Activated T-helper 2 cell treated with anti-CD3 and anti-CD28 coated beads, Interferon-gamma antibody, Interleukin-2, Interleukin-4, amounts not matched to agents 10 μg/mL and 5 μg/mL and 100 μg/mL, durations not matched to agents 14 hours and 24 hours and 36 hours (primary cell): ENCODE results near the gene CTNNBL1. TPM values are rescaled to one million over a fixed set of nuclear protein-coding genes. Genes with fewer than 3 reads are reported as not detected.
"Not testable (repeated sequence)": the region's sequence is repeated elsewhere in the genome, so short reads cannot be mapped to it uniquely, and the experiment has no call there.

ENCODE experiments used
- DNase-seq: peaks from one replicate; pipeline ENCODE4 v3.0.0; 2021; ENCODE audit warnings: low spot score
- H3K27ac Mint-ChIP-seq: one replicate; pipeline ENCODE4 v1.8.0; 2021; ENCODE audit warnings: mixed read lengths
- H3K27me3 Mint-ChIP-seq: one replicate; pipeline ENCODE4 v1.8.0; 2021; ENCODE audit warnings: low read depth, mixed read lengths
- H3K36me3 Mint-ChIP-seq: one replicate; pipeline ENCODE4 v1.8.0; 2021; ENCODE audit warnings: low read depth, mixed read lengths
- H3K4me1 Mint-ChIP-seq: one replicate; pipeline ENCODE4 v1.8.0; 2021; ENCODE audit warnings: low read depth, mixed read lengths
- H3K4me3 Mint-ChIP-seq: one replicate; pipeline ENCODE4 v1.8.0; 2021; ENCODE audit warnings: low read depth, mild to moderate bottlenecking, moderate library complexity, mixed read lengths
- H3K9me3 Mint-ChIP-seq: one replicate; pipeline ENCODE4 v1.8.0; 2021; ENCODE audit warnings: mixed read lengths
- intact Hi-C: fragments of 100-400 bp; cut with micrococcal nuclease; formaldehyde crosslinking; loops from one replicate; pipeline ENCODE4 v1.15.1; 2023
- total RNA-seq: library from RNA; stranded (reverse); gene quantifications from 2 replicates; pipeline ENCODE4 v1.2.3, GENCODE V29; 2022

The CTNNBL1 gene
- total RNA-seq, 1 donor from 2014 or later: 108 TPM

GRCh38 chr20:37668166-37668565, 25.7 kb upstream of the CTNNBL1 start:
- DNase-seq: no peak
- H3K4me3 Mint-ChIP-seq: no peak overlapping the region
- peaks cover 7% of the 10 kb centered on the region for H3K9me3 Mint-ChIP-seq
- no peaks in the 10 kb centered on the region for H3K36me3 Mint-ChIP-seq
- H3K4me1 Mint-ChIP-seq: peaks cover 4% of the 10 kb centered on the region
- H3K27ac Mint-ChIP-seq: no peak overlapping the region
- intact Hi-C loops: no loop called here
- H3K27me3 Mint-ChIP-seq: peaks cover 7% of the 10 kb centered on the region

- Mint-ChIP-seq H3K4me1 (peaks cover 4% of the 10 kb centered on the region), H3K4me3 (no peak overlapping the region), H3K27me3 (peaks cover 12% of the 10 kb centered on the region), H3K27ac (no peak overlapping the region), H3K36me3 (no peaks in the 10 kb centered on the region), H3K9me3 (peaks cover 7% of the 10 kb centered on the region)
- no peak for DNase-seq
- intact Hi-C loops: no loop called here
Measured at GRCh38 chr20:37669062-37669772, 24.6 kb upstream of the CTNNBL1 start.

- Mint-ChIP-seq H3K4me1 (peaks cover 4% of the 10 kb centered on the region), H3K9me3 (peaks cover 2% of the 10 kb centered on the region), H3K27ac (no peak overlapping the region), H3K4me3 (no peak overlapping the region), H3K36me3 (no peaks in the 10 kb centered on the region), H3K27me3 (peaks cover 12% of the 10 kb centered on the region)
- DNase-seq: no peak
- intact Hi-C loops: no loop called here
Measured at GRCh38 chr20:37669773-37670236, 24.0 kb upstream of the CTNNBL1 start.

- Mint-ChIP-seq H3K36me3 (no peaks in the 10 kb centered on the region), H3K4me1 (peaks cover 4% of the 10 kb centered on the region), H3K9me3 (no peaks in the 10 kb centered on the region), H3K27ac (no peak overlapping the region), H3K27me3 (peaks cover 12% of the 10 kb centered on the region), H3K4me3 (no peak overlapping the region)
- DNase-seq: no peak
- intact Hi-C loops: no loop called here
Measured at GRCh38 chr20:37670351-37670791, 23.5 kb upstream of the CTNNBL1 start.

- H3K27me3 Mint-ChIP-seq: peaks cover 19% of the 10 kb centered on the region
- H3K27ac Mint-ChIP-seq: no peak overlapping the region
- no peak for DNase-seq
- no peaks in the 10 kb centered on the region for H3K36me3 Mint-ChIP-seq
- H3K4me3 Mint-ChIP-seq: no peak overlapping the region
- intact Hi-C loops: no loop called here
- H3K9me3 Mint-ChIP-seq: no peaks in the 10 kb centered on the region
- H3K4me1 Mint-ChIP-seq: peaks cover 4% of the 10 kb centered on the region
Measured at GRCh38 chr20:37672143-37672542, 21.7 kb upstream of the CTNNBL1 start.

- H3K4me1 Mint-ChIP-seq: peaks cover 4% of the 10 kb centered on the region
- no peak for DNase-seq
- intact Hi-C loops: no loop called here
Measured at GRCh38 chr20:37673444-37673843, 20.4 kb upstream of the CTNNBL1 start.

GRCh38 chr20:37676440-37676839, 17.4 kb upstream of the CTNNBL1 start:
- no peak for DNase-seq
- peaks cover 1% of the 10 kb centered on the region for H3K4me1 Mint-ChIP-seq
- no peak overlapping the region for H3K27ac Mint-ChIP-seq
- H3K4me3 Mint-ChIP-seq: no peak overlapping the region
- H3K9me3 Mint-ChIP-seq: no peaks in the 10 kb centered on the region
- intact Hi-C loops: no loop called here
- peaks cover 28% of the 10 kb centered on the region for H3K27me3 Mint-ChIP-seq
- H3K36me3 Mint-ChIP-seq: no peaks in the 10 kb centered on the region

More at GRCh38 chr20:37673444-37673843, 20.4 kb upstream of the CTNNBL1 start:
- H3K36me3 Mint-ChIP-seq: no peaks in the 10 kb centered on the region
- H3K27ac Mint-ChIP-seq: no peak overlapping the region
- no peak overlapping the region for H3K4me3 Mint-ChIP-seq
- peaks cover 25% of the 10 kb centered on the region for H3K27me3 Mint-ChIP-seq
- H3K9me3 Mint-ChIP-seq: no peaks in the 10 kb centered on the region

GRCh38 chr20:37677969-37678861, 15.6 kb upstream of the CTNNBL1 start:
- H3K4me1 Mint-ChIP-seq: peaks cover 1% of the 10 kb centered on the region
- H3K9me3 Mint-ChIP-seq: no peaks in the 10 kb centered on the region
- DNase-seq: no peak
- H3K4me3 Mint-ChIP-seq: no peak overlapping the region
- H3K36me3 Mint-ChIP-seq: no peaks in the 10 kb centered on the region
- H3K27me3 Mint-ChIP-seq: peaks cover 28% of the 10 kb centered on the region
- H3K27ac Mint-ChIP-seq: no peak overlapping the region
- intact Hi-C loops: no loop called here

- peaks cover 22% of the 10 kb centered on the region for H3K27me3 Mint-ChIP-seq
- H3K4me3 Mint-ChIP-seq, H3K36me3 Mint-ChIP-seq, H3K4me1 Mint-ChIP-seq, H3K9me3 Mint-ChIP-seq, DNase-seq, H3K27ac Mint-ChIP-seq, intact Hi-C loops: not testable (repeated sequence)
Measured at GRCh38 chr20:37679751-37680150, 14.1 kb upstream of the CTNNBL1 start.

GRCh38 chr20:37680420-37680819, 13.4 kb upstream of the CTNNBL1 start:
- peaks cover 1% of the 10 kb centered on the region for H3K4me1 Mint-ChIP-seq
- H3K27ac Mint-ChIP-seq: no peak overlapping the region
- intact Hi-C loops: no loop called here
- H3K27me3 Mint-ChIP-seq: peaks cover 21% of the 10 kb centered on the region
- no peaks in the 10 kb centered on the region for H3K36me3 Mint-ChIP-seq
- H3K9me3 Mint-ChIP-seq: no peaks in the 10 kb centered on the region
- DNase-seq: no peak
- H3K4me3 Mint-ChIP-seq: no peak overlapping the region

GRCh38 chr20:37681384-37682112, 12.3 kb upstream of the CTNNBL1 start:
- intact Hi-C loops: no loop called here
- H3K27me3 Mint-ChIP-seq: peaks cover 18% of the 10 kb centered on the region
- H3K27ac Mint-ChIP-seq: no peak overlapping the region
- no peak overlapping the region for H3K4me3 Mint-ChIP-seq
- H3K9me3 Mint-ChIP-seq: no peaks in the 10 kb centered on the region
- H3K4me1 Mint-ChIP-seq: peaks cover 4% of the 10 kb centered on the region
- no peaks in the 10 kb centered on the region for H3K36me3 Mint-ChIP-seq
- no peak for DNase-seq

GRCh38 chr20:37683146-37683545, 10.7 kb upstream of the CTNNBL1 start:
- H3K27ac Mint-ChIP-seq, H3K9me3 Mint-ChIP-seq, DNase-seq, intact Hi-C loops, H3K36me3 Mint-ChIP-seq, H3K4me3 Mint-ChIP-seq: not testable (repeated sequence)
- H3K4me1 Mint-ChIP-seq: peaks cover 16% of the 10 kb centered on the region
- peaks cover 15% of the 10 kb centered on the region for H3K27me3 Mint-ChIP-seq
